D721Med (cell line): ENCODE results near the gene TMEM145.

Experiments used
- DNase-seq: peaks from one replicate; pipeline ENCODE4 v3.0.0; 2011; ENCODE audit warnings: low spot score; ENCODE audit not compliant: insufficient read length
- FAIRE-seq: peaks from 2 replicates; lab custom pipeline; 2011; peaks lifted over from hg19 to GRCh38; lab: Jason Lieb, UNC
- TF ChIP-seq, protein P1 (sequence below): IDR thresholded peaks from 2 replicates; pipeline ENCODE4 v1.5.1; 2012; ENCODE audit warnings: mild to moderate bottlenecking, control low read depth; ENCODE audit not compliant: insufficient read depth; ENCODE audit errors: missing control alignments

The TMEM145 gene

DNA sequence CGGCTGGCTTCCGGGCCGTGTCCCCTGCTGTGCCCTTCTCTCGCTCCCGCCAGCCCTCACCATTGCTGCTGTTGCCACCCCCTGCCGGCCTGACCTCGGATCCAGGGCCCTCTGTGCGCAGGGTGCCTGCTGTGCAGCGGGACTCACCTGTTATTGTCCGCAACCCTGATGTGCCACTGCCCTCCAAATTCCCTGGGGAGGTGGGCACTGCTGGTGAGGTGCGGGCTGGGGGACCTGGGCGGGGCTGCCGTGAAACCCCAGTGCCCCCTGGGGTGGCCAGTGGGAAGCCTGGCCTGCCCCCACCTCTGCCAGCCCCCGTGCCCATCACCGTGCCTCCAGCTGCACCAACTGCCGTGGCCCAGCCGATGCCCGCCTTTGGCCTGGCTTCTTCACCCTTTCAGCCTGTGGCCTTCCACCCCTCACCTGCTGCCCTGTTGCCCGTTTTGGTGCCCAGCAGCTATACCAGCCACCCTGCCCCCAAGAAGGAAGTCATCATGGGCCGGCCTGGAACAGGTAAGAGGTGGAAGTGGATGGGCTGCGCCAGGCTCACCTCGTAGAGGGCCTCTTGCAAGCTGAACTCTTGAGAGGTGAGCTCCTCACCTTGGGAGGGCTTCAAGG, 38.9 kb upstream of the TMEM145 start:
- FAIRE-seq (no peak), DNase-seq (no peak)
- TF ChIP-seq, protein P1, sequence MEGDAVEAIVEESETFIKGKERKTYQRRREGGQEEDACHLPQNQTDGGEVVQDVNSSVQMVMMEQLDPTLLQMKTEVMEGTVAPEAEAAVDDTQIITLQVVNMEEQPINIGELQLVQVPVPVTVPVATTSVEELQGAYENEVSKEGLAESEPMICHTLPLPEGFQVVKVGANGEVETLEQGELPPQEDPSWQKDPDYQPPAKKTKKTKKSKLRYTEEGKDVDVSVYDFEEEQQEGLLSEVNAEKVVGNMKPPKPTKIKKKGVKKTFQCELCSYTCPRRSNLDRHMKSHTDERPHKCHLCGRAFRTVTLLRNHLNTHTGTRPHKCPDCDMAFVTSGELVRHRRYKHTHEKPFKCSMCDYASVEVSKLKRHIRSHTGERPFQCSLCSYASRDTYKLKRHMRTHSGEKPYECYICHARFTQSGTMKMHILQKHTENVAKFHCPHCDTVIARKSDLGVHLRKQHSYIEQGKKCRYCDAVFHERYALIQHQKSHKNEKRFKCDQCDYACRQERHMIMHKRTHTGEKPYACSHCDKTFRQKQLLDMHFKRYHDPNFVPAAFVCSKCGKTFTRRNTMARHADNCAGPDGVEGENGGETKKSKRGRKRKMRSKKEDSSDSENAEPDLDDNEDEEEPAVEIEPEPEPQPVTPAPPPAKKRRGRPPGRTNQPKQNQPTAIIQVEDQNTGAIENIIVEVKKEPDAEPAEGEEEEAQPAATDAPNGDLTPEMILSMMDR, result no peak

DNA sequence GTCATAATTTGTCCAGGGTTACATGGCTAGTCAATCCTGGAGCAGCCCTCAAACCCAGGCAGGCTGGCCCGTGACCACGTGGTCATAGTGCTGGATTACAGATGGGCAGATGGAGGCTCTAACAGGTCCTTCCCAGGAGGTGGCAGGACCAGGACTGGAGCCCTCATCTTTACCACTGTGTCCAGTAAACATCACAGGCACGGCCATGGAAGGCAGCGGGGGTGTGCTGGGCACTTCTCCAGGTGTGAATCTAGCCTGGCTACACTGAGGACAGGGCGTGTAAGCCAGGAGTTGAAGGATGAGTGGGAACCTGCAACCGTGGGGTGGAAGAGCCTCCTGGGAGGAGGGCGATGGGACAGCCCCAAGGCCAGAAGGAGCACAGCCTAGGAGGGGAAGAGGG, 38.0 kb upstream of the TMEM145 start:
- DNase-seq (no peak), FAIRE-seq (no peak)
- TF ChIP-seq, protein P1, result no peak

DNA sequence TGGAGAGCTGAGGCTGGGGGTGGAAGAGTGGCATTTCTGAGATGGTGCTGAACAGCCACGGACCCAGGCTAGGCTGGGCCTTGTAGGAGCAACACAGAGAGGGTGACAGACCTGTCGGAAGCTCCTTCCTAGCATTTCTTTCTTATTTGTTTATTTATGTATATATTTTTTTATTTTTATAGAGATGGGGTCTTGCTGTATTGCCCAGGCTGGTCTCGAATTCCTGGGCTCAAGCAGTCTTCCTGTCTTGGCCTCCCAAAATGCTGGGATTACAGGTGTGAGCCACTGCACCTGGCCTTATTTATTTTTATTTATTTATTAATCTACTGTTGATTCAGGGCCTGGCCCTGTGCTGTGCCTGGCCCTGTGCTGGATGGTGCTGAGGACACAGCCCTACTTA, 37.6 kb upstream of the TMEM145 start:
- TF ChIP-seq, protein P1, result no peak
- DNase-seq (no peak), FAIRE-seq (no peak)

DNA sequence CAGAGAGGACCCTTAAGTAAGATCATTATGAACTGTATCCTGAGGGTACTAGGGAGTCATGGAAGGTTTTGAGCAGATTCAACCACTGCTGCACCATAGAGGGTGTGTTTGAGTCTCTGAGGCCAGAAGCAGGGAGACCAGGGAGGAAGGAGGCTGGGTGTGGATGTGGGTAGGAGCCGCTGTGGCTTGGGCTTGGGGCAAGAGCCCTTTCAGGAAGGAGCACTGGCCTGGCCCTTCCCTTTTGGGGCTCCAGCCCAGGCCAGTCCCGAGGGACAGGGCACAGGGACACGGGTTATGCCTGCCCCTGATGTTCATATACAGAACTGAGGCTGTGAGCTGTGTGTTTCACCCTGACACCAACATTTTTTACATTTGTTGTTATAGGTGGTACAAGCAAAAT, 36.8 kb upstream of the TMEM145 start:
- FAIRE-seq, result no peak
- no peak for DNase-seq
- TF ChIP-seq, protein P1, result no peak

DNA sequence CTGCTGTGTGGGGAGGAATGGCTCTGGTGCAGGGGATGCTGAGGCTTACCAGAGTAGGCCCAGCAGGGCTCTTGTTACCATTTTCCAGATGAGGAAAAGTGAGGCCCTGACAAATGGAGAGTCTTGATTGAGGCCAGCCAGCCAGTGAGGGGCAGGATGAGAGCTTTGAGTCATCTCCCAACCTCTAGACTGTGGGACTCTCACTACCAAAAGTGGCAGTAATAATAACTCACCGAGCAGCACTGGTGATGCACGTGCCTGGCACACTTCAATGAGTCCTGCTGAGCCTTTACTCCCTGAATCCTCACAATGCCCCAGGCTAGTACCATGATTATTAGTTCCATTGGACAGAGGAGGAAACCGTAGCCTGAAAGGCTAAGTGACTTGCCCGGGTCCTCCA, 36.3 kb upstream of the TMEM145 start:
- FAIRE-seq (no peak), DNase-seq (no peak)
- TF ChIP-seq, protein P1, result no peak

DNA sequence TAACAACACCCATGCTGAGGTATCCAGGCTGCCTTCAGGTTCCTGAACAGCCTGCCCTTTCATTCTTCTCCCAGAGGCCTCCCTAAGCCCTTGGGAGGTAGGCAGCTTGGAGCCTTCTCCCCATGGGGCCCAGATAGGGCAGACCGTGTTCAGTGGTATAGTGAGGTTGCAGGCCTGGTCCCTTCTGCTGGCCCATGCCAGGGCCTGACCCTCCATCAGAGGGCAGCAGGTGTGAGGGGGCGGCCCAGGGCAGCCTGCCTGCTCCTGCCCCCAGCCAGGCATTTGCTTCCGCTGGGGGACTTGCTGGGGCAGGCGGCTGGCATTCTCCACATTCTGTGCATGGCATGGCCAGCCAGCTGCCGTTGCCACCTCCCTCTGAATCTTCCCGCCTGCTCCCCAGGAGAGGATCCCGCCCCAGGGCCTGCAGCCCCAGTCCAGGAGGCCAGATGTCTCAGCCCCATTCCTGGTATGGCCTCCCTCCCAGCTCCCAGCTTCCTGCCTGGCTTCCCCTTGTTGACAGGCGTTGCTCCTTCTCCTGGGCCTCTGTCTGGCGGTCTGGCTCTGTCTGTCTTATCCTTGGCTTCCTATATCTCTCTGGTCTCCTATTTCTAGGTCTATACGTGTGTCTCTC, 35.2 kb upstream of the TMEM145 start:
- FAIRE-seq (no peak), DNase-seq (no peak)
- TF ChIP-seq, protein P1, result no peak
